Measurements from ENCODE around the gene MAT2A. TPM values are rescaled to one million over a fixed set of nuclear protein-coding genes. Genes with fewer than 3 reads are reported as not detected.

MAT2A gene
- total RNA-seq, 1 experiment from 2014 or later, result 250 TPM

GRCh38 chr2:85583667-85584353 lies 44.8 kb downstream of the MAT2A start:
- no peaks in the 10 kb centered on the region for H3K27me3 ChIP-seq (replicated peaks; ENCODE audit: control insufficient read depth, insufficient read depth, low read length)
- peak overlapping the region; percentile 76 for H3K4me3 Mint-ChIP-seq (ENCODE audit: unreplicated experiment)
- no peaks in the 10 kb centered on the region; the same call in 1 of the 2 replicates for H3K36me3 ChIP-seq (ENCODE audit: control insufficient read depth, insufficient read depth, low read length)
- ChIA-PET CTCF (interaction anchor here (0.6 kb wide), 1 partner anchor 369 kb away, joined by 4 read pairs; no protein-coding TSS in a partner anchor), POLR2A (interaction anchor here (0.6 kb wide), 2 partner anchors 23 to 524 kb away, joined by 4 to 6 read pairs; partner anchors contain the start of gene GGCX)
- no peak for DNase-seq
- peak overlapping the region; percentile 47 for H3K4me3 ChIP-seq (ENCODE audit: low read depth, low read length)
- intact Hi-C loops (cut with micrococcal nuclease; ENCODE audit: unreplicated experiment), result no loop called here
- no peaks in the 10 kb centered on the region for H3K9me3 ChIP-seq
- TF ChIP-seq CTCF (IDR thresholded peaks at IDR 0.05; ENCODE audit: insufficient read depth in 1 of 2, low read depth in 1 of 2, low read length in 1 of 2, severe bottlenecking in 1 of 2, unreplicated experiment in 1 of 2), result no peak
- no peaks in the 10 kb centered on the region for H3K9me3 Mint-ChIP-seq (ENCODE audit: unreplicated experiment)
- H3K4me1 ChIP-seq, result peaks cover 29% of the 10 kb centered on the region
- BruUV-seq (replicated peaks), result TSS peak; percentile 80
- peaks cover 33% of the 10 kb centered on the region for H3K4me1 Mint-ChIP-seq (ENCODE audit: low read depth, unreplicated experiment)
- peaks cover 31% of the 10 kb centered on the region for H3K36me3 Mint-ChIP-seq (ENCODE audit: insufficient read depth, unreplicated experiment)
- H3K27ac Mint-ChIP-seq (ENCODE audit: unreplicated experiment), result peak overlapping the region; percentile 23
- peaks cover 8% of the 10 kb centered on the region for H3K27me3 Mint-ChIP-seq (ENCODE audit: insufficient read depth, unreplicated experiment)

- peaks cover 31% of the 10 kb centered on the region for H3K36me3 Mint-ChIP-seq (ENCODE audit: insufficient read depth, unreplicated experiment)
- POLR2A ChIA-PET, result interaction anchor here (0.6 to 1.2 kb wide), 3 partner anchors 11 to 523 kb away, joined by 6 to 8 read pairs (median 8); partner anchors contain the start of genes GGCX and RNF181
- peak; percentile 79 to 85 for DNase-seq
- CTCF ChIA-PET, result no interaction called here
- Histone ChIP-seq H3K4me1 (peaks cover 27% of the 10 kb centered on the region), H3K4me3 (ENCODE audit: low read depth, low read length) (peak within 1 kb of the TSS; percentile 47), H3K9me3 (no peaks in the 10 kb centered on the region), H3K27me3 (replicated peaks; ENCODE audit: control insufficient read depth, insufficient read depth, low read length) (no peaks in the 10 kb centered on the region), H3K36me3 (ENCODE audit: control insufficient read depth, insufficient read depth, low read length) (no peaks in the 10 kb centered on the region; the same call in 1 of the 2 replicates)
- H3K27me3 Mint-ChIP-seq (ENCODE audit: insufficient read depth, unreplicated experiment), result peaks cover 10% of the 10 kb centered on the region
- intact Hi-C loops (cut with micrococcal nuclease; ENCODE audit: unreplicated experiment), result no loop called here
- H3K9me3 Mint-ChIP-seq (ENCODE audit: unreplicated experiment), result no peaks in the 10 kb centered on the region
- BruUV-seq (replicated peaks), result no TSS peak
- peak within 1 kb of the TSS; percentile 76 for H3K4me3 Mint-ChIP-seq (ENCODE audit: unreplicated experiment)
- TF ChIP-seq CTCF (IDR thresholded peaks at IDR 0.05; ENCODE audit: insufficient read depth in 1 of 2, low read depth in 1 of 2, low read length in 1 of 2, severe bottlenecking in 1 of 2, unreplicated experiment in 1 of 2), result no peak
- H3K27ac Mint-ChIP-seq (ENCODE audit: unreplicated experiment), result peak within 1 kb of the TSS; percentile 83
- peaks cover 30% of the 10 kb centered on the region for H3K4me1 Mint-ChIP-seq (ENCODE audit: low read depth, unreplicated experiment)
Observed at GRCh38 chr2:85584354-85584856, 45.4 kb downstream of the MAT2A start, which contains the start of gene VAMP5. VAMP5 (plus strand) TSS chr2:85584431; CDS start chr2:85584491, 60 bp downstream.

Data from Caco-2 (cell line).